Head of caudate nucleus (tissue), 42 donors: ENCODE measurements around the gene FBP1.
A peak's percentile ranks its signal among the peaks of the same experiment; 100 is the strongest.

Source experiments
- DNase-seq, 42 donors: peaks; one replicate each; pipeline versions ENCODE4 v3.0.0 to v3.0.0-alpha.2; 2020 to 2021; ENCODE audit warnings: mixed read lengths in 7 of 42
- intact Hi-C: fragments of 100-400 bp; cut with DNase I; formaldehyde crosslinking; loops from one replicate; pipeline ENCODE4 v1.15.0; 2022

FBP1 gene

DNA sequence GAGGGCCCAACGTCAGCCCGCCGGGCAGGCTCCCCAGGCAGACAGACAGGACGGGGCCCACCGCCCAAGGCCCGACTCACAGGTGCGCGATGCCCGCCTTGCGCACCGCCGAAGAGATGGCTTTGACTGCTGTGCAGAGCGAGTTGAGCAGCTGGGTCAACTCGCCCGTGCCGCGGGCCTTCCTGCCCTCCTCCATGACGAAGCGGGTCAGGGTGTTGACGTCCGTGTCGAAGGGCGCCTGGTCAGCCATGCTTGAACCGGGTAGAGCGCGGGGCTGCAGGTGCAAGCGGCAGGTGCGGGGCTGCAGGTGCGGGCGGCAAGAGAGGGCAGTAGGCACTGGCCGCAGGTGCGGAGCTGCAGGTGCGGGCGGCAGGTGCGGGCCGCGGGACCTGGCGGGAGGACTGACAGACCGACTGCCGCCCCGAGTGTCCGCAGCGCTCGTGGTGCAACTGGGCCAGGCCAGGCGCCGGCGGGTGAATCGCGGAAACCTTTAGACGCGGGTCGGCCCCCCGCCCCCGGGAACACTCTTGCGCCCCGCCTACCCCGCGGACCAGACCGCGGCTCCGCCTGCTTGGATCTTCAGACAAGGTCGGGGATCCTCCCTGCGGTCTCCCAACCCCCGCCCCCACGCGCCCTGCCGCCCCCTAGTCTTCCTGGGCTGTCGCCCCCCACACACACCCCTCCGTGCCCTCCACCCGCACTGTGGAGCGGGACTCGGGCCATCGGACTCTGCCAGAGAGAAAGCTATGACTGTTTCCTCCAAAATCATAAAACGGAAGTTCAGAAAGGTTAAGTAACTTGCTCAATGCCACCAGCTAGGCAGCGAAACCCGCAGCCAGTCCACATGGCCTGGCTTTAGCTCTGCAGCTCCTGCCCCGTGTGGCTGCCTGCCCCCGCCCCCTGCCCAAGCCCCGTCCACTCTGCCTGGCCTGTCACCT is at the start of gene FBP1:
TSS of gene FBP1 (minus strand) at position 458 of the 938 bp plus-strand sequence. CDS start at position 250, 208 bp downstream.
- intact Hi-C loops, result no loop called here
- DNase-seq, result peak in 21 of 42 donors; percentile 3 to 51 (median 21)

DNA sequence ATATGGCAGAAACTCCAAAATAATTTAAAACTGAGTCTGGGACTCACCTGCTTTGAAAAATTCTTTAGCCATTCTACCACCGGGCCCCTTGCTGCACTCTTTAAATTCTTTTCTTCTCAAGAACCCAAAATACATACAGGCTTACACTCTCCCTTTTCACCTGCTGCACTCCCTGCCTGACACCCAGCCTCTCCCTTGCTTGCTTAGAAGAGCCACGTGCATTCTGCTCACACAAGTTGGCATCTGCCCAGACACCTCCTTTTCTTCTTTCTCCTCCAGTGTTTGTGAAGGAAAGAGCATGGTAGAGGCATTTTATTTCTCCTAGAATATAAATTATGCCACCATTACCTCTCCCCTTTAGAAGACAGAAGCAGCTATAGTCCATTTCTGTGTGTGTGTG is 48.1 kb upstream of the FBP1 start:
- intact Hi-C loops, result no loop called here
- no peak for DNase-seq

DNA sequence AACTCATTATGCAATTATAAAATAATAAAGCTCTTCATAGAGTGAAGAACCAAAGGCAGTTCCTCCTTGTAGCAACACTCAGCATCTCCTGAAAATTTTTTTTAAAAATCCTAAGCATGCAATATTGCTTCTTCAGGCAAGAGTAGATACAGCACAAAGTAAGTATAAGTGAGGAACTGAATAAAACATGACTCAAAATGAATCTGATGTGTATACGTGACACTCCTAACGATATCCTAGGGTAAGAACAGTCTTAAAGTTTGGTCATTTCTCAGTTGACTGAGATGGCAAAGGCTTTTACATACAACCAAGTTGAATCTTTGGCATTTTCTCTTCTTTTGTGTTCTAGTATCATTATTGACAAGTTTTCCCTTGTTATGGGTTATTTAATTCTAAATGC is 46.0 kb upstream of the FBP1 start:
- intact Hi-C loops, result no loop called here
- no peak for DNase-seq

DNA sequence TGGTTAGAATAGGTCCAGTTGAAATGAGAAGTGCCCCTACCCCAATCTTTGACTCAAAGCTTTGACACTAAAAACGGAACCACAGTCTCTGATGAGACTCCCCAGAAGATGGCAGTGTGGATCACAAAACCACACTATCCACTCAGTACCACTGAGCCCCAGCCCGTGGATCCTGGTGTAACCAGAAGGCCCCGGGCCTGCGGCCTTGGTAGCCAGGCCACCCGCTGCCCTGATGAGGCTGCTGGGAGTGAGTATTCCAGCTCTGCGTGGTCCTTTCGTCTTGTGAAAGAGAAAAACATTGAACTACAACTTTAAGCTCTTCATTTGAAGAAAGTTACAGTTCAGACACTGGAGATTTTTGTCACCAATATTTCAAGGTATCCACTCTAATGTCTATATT is 42.2 kb upstream of the FBP1 start:
- peak; percentile 67 to 94 (median 86) for DNase-seq
- intact Hi-C loops, result loop anchor here (2.0 to 5.0 kb wide), 2 partner anchors 311 to 445 kb away; no protein-coding TSS in a partner anchor

DNA sequence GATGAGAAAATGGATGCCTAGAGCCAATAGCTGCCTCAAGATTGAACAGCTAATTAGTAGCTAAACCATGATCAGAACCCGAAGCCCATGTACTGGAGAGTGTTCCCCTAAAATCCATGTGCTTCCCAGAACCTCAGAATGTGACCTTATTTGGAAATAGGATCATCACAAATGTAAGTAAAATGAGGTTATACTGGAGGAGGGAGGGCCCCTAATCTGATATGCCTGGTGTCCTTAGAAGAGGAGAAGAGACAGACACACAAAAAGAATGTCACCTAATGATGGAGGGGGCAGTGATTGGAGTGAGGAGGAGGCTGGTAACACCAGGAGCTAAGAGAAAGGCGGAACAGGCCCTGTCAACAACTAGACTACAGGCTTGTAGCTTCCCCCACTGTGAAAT is 41.3 kb upstream of the FBP1 start:
- no peak for DNase-seq
- intact Hi-C loops, result loop anchor here (2.0 to 5.0 kb wide), 2 partner anchors 312 to 446 kb away; no protein-coding TSS in a partner anchor

DNA sequence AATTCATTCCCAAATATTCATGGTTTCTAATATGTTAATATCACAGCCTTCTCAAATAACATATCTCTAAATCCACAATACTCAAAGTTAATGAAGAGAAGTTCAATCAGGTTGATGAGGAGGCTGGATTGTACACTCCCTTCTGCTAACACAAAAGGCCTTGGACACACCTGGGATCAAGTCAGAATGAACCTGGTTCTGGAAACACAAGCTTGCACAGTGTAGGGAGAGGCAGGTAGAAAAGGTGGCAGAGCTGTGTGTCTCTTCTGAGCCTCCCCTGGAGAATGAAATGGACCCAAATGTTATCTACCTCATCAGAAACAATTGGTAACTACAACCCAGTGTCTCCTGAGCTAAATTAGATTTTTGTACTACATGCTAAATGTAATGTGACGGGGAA is 40.7 kb upstream of the FBP1 start:
- no peak for DNase-seq
- intact Hi-C loops, result loop anchor here (2.0 to 5.0 kb wide), 2 partner anchors 312 to 447 kb away; no protein-coding TSS in a partner anchor

DNA sequence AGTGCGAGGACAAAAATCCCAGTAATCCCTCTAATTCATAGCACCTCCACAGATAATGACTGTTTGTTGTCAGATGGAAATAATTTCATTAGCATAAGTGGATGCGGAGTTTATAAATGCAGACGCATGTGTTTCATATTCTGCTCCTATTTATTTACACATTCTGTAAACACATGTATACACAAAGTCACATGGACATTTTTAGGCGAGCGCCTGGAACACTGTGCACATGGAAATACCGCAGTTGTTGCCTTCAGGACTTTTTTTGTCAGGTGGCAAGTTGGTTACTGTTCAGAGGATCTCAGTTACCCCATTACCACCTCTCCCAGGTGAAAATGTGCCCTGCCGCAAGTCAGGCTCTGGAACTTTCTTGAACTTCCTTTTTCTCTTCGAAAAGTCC is 40.3 kb upstream of the FBP1 start:
- no peak for DNase-seq
- intact Hi-C loops, result no loop called here

DNA sequence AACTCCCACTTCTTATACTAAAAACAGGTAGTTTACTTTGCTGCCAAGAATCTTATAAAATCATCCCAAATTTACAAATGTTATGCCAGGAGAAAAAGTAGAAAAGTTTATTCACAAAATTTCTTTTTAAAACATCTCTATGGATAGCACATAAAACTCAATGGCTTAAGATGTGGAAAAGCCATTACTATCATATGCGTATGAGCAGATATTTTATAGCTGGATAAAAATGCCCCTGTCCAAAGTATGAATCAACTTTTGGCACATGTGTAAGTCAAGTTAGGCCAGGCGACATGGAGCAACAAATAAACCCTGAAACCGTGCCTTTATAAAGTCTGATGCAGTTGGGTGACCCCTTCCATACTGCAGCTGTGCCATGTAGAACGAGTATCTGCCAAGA is 38.6 kb upstream of the FBP1 start:
- intact Hi-C loops, result no loop called here
- no peak for DNase-seq

DNA sequence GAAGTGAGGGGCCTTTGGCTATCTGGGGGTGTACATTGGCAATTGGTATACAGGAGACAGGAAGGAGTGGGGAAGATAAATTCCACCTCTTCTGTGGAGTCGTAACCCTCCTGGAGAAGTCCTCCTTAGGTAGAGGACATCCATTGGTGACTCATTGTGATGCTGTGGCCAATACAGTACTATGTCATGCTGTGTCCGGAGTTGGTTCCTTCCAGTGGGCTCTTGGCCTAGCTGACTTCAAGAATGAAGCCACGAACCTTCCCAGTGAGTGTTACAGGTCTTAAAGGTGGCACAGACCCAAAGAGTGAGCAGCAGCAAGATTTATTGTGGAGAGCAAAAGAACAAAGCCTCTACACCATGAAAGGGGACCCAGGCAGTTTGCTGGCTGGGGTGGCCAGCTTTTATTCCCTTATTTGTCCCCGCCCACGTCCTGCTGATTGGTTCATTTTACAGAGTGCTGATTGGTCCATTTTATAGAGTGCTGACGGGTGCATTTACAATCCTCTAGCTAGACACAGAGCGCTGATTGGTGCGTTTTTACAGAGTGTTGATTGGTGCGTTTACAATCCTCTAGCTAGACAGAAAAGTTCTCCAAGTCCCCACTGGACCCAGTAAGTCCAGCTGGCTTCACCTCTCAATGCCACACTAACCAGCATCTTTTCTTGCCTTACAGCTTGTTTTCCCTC is 37.3 kb upstream of the FBP1 start:
- DNase-seq, result no peak
- intact Hi-C loops, result no loop called here

DNA sequence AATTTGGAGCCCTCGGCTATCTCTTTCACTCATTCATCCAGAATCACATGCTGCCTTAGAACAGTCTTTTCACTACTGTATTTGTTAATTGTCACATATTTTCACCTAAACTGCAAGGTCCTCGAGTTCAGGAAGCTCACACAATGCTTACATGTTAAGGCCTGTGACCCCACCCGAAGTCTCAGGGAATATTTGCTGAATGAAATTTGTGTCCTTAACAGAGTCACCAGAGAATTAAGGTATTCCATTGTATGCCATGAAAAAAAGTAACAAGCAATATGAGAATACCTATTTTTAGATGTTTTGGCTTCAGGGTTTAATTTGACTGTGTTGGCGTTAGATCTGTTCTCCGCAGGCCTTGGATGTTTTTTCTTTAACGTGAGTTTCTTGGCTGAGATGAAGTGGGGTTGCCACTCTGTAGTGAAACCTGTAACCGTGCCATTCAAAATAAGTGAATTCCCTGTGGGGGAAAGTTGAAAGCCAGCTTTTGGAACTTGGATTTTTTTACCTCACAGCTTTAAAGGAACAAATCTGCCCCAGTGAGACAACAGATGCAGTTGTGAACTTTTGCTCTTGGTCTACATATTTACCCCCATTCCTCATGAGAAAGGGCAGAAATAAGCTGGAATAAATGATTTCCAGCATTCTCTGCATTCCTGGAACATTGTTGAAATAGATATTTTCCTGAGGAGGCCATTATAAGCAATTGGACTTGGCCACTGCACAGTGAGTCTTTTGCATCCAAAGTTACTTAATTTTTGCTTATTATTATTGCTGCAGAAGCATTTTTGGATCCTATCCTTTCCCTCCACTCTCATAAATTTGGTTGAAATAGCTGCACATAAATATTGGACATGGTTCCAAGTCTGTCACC is 35.9 kb upstream of the FBP1 start:
- intact Hi-C loops, result no loop called here

DNA sequence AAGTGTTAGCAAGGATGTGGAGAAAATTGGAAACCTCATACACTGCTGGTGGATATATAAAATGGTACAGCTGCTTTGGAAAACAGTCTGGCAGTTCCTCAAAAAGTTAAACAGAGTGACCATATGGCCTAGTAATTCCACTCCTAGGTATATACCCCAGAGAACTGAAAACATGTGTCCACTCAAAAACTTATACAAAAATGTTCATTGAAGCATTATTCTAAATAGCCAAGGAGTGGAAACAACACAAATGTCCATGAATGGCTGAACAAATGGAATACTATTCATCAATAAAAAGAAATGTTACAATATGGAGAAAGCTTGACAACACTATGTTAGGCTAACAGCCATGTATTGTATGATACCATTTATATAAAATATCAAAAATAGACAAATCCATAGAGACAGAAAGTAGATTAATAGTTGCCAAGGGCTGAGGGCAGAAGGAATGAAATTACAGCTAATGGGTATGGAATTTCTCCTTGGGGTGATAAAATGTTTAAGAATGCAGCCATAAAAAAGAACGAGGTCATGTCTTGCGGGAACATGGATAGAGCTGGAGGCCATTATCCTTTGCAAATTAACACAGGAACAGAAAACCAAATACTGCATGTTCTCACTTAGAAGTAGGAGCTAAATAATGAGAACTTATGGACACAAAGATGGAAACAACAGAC is 33.6 kb upstream of the FBP1 start:
- intact Hi-C loops, result no loop called here
- DNase-seq, result no peak

More for the DNA sequence above, 35.9 kb upstream of the FBP1 start:
- no peak for DNase-seq

DNA sequence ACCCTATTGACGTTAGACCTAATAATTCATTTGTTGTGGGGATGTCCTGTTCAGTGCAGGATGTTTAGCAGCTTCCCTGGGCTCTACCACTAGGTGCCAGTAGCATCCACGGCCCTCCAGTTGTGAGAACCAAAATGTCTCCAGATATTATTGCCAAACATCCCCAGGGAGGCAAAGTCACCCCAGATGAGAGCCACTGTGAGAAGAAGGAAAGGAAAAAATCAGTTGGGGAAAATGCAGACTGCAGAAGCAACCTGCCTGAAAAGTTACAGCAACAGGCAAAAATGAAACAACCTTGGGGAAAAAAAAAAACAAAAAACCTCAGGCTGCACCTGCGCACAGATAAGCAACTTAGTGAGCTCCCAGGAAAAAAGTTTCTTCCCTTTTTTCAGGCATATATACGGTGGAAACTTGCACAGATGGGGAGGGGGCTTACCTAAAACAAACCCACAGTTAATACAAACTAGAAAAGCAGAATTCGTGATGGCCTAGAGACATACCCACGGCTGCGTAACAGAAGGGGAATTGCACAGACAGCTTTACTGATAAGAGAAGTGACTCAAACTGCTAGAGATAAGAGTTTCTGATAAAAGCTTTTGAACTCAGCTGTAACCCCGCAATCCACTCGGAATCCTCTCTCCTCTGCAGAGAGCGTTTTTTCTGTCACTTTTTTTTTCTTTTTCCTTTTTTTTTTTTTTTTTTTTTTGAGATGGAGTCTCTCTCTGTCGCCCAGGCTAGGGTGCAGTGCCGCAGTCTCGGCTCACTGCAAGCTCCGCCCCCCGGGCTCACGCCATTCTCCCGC is 29.8 kb upstream of the FBP1 start:
- DNase-seq, result peak; percentile 23 to 86 (median 64)
- intact Hi-C loops, result no loop called here

DNA sequence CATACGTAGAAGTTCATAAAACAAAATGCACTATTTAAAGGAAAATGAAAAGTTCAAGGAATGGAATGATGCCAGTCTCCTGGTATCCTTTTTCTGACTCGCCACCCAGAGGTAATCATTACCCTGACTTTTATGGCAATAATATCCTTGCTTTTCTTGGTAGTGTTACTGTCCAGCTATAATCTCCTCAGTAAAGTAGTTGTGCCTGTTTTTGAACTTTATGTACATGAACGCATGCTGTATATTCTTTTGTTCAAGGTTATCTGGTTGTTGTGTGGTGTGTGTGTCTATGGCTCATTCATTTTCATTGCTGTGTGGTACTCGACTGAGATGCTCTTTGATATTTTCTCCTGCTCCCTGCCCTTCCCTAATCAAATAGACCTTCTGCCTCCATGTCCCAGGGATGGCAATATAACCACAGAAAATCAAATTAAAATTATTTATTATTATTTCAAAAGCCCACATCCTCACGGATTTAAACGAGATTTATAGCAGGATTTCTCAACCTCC is 29.2 kb upstream of the FBP1 start:
- intact Hi-C loops, result no loop called here
- DNase-seq, result no peak

DNA sequence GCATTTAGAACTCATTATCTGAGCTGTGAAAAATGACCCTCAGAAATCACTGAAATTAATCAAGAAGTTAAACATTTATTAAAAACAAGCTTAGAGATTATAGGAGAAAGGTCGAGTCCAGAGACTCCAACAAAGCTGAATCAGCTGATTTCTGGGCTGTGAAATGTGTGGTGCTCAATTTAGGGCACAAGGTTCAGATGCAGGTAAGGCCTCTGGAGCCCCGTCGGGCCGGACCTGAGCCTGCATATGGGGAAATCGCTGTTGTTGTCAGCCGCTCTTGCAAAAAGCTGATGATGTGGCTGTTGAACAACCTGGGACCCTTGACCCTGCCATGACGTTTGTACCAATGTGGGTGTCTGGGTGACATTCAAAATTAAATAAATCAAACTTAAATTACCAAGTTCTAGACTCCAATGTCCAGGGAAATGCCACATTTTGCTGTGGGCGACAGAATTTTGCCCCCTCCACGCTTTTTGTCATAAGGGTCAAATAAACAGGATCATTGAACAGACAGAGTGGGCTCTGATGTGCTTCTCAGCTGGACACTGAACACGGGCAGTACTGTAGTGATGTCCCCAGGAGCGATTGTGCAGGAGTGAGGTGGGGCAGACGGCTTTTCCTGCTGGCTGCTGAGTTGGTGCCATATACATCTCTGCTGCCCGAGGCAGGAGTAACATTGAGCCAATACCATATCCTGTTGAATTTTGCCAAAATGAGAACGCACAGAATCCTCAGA is 27.2 kb upstream of the FBP1 start:
- intact Hi-C loops, result no loop called here
- no peak for DNase-seq

DNA sequence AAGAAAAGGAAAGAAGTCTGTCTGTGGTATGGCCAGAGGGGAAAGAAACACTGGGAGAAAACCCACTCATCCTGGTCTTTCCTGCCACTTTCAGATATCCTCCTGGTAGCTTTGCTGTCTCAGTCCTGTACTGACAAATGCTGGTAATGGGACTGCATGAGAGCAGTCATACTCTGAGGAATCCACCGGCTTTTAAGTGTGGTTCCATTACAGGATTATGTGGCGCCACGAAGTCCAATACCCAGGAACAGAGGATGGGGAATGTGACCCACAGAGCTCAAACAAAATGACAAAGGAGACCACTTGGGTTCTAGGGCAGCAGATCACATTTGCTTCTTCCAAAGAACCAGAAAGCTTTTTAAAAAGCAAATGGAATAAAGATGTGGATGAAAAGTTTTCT is 26.3 kb upstream of the FBP1 start:
- intact Hi-C loops, result no loop called here
- DNase-seq, result no peak

DNA sequence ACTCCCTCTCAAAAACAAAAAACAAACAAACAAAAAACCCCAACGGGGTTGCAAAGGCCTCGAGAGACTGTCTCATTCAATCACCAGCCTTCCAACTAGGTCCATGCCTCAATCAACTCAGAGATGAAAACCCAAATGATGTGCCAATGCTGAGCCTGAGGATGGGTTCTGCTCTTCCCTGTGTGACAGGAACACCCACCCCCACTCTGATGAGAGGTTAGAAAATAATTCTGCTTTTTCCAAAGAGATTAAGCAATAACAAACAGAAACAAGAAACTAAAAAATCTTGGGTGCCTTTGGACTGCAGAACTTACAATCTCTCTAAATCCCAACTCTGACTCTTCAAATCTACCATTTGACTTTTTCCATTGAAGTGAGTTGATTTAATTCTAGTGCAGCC is 25.5 kb upstream of the FBP1 start:
- intact Hi-C loops, result no loop called here
- no peak for DNase-seq

DNA sequence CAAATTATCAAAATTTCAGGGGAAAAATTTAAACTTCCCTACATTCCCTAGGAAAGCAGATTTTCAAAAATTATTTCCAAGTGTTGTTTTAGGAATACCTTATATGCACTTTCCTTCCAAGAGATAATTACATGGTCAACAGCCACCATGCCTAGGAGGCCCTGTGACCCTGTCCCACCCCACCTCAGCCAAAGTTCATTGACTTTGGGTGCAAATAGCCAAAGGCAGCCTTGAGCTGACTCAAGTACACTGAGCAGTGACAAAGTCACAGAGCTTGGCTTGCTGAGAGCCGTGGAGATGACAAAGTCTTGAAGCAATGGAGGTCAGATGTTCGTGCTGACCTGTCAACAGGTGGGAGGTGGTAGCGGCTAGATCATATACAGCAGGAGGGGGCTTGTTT is 24.3 kb upstream of the FBP1 start:
- intact Hi-C loops, result no loop called here
- DNase-seq, result no peak
